A673 (cell line): ENCODE data around the gene SLX9.

Source experiments
- EZH2 ChIP-seq: fragments of 200-600 bp; sonication (generic); IDR thresholded peaks from 2 replicates; pipeline ENCODE4 v1.6.1; 2017; ENCODE audit warnings: borderline replicate concordance, low read depth, mild to moderate bottlenecking, mixed read lengths, antibody characterized with exemption, low read length; ENCODE audit not compliant: poor library complexity, severe bottlenecking
- TF ChIP-seq, protein P1 (sequence below): fragments of 300-800, 200-600 bp; sonication (generic); conservative IDR thresholded peaks from 2 replicates; pipeline ENCODE4 v1.5.1; 2017; ENCODE audit warnings: low read depth, mild to moderate bottlenecking, antibody characterized with exemption, low read length, moderate library complexity, mixed read lengths

DNA sequence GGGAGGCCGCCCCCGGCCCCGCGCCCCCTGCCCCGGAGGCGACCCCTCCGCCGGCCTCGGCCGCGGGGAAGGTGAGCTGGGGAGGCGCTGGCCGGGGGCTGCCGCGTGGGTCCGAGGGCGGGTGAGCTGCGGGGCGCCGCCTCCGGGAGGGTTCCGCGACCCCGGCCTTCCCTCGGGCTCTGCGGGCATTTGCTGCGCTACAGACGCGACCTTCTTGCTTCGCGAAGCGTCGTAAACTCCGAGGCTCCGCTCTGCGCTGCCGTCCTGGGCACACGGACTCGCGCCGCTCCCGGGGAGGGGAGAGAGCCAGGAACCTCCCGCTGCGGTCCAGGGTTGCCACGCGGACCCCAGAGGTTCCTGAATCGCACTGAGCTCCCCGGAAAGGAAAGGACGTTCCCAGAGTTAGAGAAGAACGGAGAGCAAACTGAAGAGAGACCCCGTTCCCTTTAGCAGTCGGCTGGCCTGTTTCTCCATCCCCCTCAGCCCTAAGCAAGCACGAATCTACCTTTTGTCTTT is 345 bp downstream of the SLX9 start:
- TF ChIP-seq, protein P1, sequence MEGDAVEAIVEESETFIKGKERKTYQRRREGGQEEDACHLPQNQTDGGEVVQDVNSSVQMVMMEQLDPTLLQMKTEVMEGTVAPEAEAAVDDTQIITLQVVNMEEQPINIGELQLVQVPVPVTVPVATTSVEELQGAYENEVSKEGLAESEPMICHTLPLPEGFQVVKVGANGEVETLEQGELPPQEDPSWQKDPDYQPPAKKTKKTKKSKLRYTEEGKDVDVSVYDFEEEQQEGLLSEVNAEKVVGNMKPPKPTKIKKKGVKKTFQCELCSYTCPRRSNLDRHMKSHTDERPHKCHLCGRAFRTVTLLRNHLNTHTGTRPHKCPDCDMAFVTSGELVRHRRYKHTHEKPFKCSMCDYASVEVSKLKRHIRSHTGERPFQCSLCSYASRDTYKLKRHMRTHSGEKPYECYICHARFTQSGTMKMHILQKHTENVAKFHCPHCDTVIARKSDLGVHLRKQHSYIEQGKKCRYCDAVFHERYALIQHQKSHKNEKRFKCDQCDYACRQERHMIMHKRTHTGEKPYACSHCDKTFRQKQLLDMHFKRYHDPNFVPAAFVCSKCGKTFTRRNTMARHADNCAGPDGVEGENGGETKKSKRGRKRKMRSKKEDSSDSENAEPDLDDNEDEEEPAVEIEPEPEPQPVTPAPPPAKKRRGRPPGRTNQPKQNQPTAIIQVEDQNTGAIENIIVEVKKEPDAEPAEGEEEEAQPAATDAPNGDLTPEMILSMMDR, result no peak
- TF ChIP-seq EZH2, result no peak
